ENCODE data around the gene AFAP1L1. TPM values are rescaled to one million over a fixed set of nuclear protein-coding genes. Genes with fewer than 3 reads are reported as not detected.

AFAP1L1 gene
- total RNA-seq, 1 donor from 2014 or later = 24.7 TPM

- Histone ChIP-seq H3K9me3 (no peaks in the 10 kb centered on the region), H3K4me3 (no peak overlapping the region), H3K27me3 (no peaks in the 10 kb centered on the region), H3K36me3 (no peaks in the 10 kb centered on the region), H3K4me1 (peaks cover 0 to 6% of the 10 kb centered on the region in 2 donors), H3K27ac (no peak overlapping the region)
- DNase-seq (ENCODE audit: low spot score in 2 of 2) = no peak
- intact Hi-C loops (cut with DNase I) = loop anchor here (5.0 kb wide), 1 partner anchor 300 kb away; no protein-coding TSS in a partner anchor
- TF ChIP-seq, protein P1, sequence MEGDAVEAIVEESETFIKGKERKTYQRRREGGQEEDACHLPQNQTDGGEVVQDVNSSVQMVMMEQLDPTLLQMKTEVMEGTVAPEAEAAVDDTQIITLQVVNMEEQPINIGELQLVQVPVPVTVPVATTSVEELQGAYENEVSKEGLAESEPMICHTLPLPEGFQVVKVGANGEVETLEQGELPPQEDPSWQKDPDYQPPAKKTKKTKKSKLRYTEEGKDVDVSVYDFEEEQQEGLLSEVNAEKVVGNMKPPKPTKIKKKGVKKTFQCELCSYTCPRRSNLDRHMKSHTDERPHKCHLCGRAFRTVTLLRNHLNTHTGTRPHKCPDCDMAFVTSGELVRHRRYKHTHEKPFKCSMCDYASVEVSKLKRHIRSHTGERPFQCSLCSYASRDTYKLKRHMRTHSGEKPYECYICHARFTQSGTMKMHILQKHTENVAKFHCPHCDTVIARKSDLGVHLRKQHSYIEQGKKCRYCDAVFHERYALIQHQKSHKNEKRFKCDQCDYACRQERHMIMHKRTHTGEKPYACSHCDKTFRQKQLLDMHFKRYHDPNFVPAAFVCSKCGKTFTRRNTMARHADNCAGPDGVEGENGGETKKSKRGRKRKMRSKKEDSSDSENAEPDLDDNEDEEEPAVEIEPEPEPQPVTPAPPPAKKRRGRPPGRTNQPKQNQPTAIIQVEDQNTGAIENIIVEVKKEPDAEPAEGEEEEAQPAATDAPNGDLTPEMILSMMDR (IDR thresholded peaks at IDR 0.05) = peak; percentile 43 to 67 (median 60)
Observed at GRCh38 chr5:149317281-149318048, 45.8 kb downstream of the AFAP1L1 start.

GRCh38 chr5:149319174-149319573 lies 47.5 kb downstream of the AFAP1L1 start:
- Histone ChIP-seq H3K27me3 (no peaks in the 10 kb centered on the region), H3K4me3 (no peak overlapping the region), H3K9me3 (no peaks in the 10 kb centered on the region), H3K36me3 (no peaks in the 10 kb centered on the region), H3K4me1 (peaks cover 0 to 6% of the 10 kb centered on the region in 2 donors), H3K27ac (no peak overlapping the region)
- no peak for DNase-seq (ENCODE audit: low spot score in 2 of 2)
- intact Hi-C loops (cut with DNase I) = loop anchor here (5.0 kb wide), 1 partner anchor 298 kb away; no protein-coding TSS in a partner anchor
- TF ChIP-seq, protein P1 (IDR thresholded peaks at IDR 0.05) = no peak

- Histone ChIP-seq H3K4me1 (peaks cover 0 to 6% of the 10 kb centered on the region in 2 donors), H3K4me3 (no peak overlapping the region), H3K36me3 (no peaks in the 10 kb centered on the region), H3K27ac (peak overlapping the region in 1 of 2 donors; percentile 39), H3K27me3 (no peaks in the 10 kb centered on the region), H3K9me3 (no peaks in the 10 kb centered on the region)
- DNase-seq (ENCODE audit: low spot score in 2 of 2) = peak in 1 of 2 donors; percentile 76
- TF ChIP-seq, protein P1 (IDR thresholded peaks at IDR 0.05) = no peak
- intact Hi-C loops (cut with DNase I) = loop anchor here (2.0 kb wide), 1 partner anchor 244 kb away; no protein-coding TSS in a partner anchor
Observed at GRCh38 chr5:149320791-149321330, 49.2 kb downstream of the AFAP1L1 start.

DNA sequence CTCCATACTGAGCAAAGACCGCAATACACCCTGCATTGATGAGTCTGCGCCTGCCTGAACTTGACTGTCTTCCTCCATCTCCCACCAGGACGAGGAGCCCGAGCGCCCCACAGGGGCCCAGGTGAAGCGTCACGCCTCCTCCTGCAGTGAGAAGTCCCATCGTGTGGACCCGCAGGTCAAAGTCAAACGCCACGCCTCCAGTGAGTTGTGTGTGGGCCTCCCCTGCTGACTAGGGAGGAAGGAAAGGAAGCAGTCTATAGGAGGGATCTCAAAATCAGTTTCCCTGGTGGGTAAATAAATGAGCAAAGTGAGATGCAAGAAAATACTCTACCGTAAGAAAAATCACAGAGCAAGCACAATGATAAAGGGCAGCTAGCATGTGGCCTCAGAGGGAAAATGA lies 50.9 kb downstream of the AFAP1L1 start:
- H3K27me3 ChIP-seq = no peaks in the 10 kb centered on the region
- no peak for DNase-seq (ENCODE audit: low spot score in 2 of 2)
- H3K27ac ChIP-seq = no peak overlapping the region
- H3K4me3 ChIP-seq = no peak overlapping the region
- peaks cover 0 to 6% of the 10 kb centered on the region in 2 donors for H3K4me1 ChIP-seq
- TF ChIP-seq, protein P1 (IDR thresholded peaks at IDR 0.05) = no peak
- no peaks in the 10 kb centered on the region for H3K36me3 ChIP-seq
- intact Hi-C loops (cut with DNase I) = no loop called here
- H3K9me3 ChIP-seq = no peaks in the 10 kb centered on the region

GRCh38 chr5:149323210-149323609 lies 51.6 kb downstream of the AFAP1L1 start:
- DNase-seq (ENCODE audit: low spot score in 2 of 2) = no peak
- no peak overlapping the region for H3K27ac ChIP-seq
- H3K4me1 ChIP-seq = peaks cover 0 to 6% of the 10 kb centered on the region in 2 donors
- TF ChIP-seq, protein P1 (IDR thresholded peaks at IDR 0.05) = no peak
- no peaks in the 10 kb centered on the region for H3K36me3 ChIP-seq
- no peak overlapping the region for H3K4me3 ChIP-seq
- no peaks in the 10 kb centered on the region for H3K9me3 ChIP-seq
- intact Hi-C loops (cut with DNase I) = no loop called here
- H3K27me3 ChIP-seq = no peaks in the 10 kb centered on the region
